UCSD-AML1 (cell line): ENCODE data around the gene TP73.

Source experiments
- DNase-seq: peaks from one replicate; lab custom pipeline; 2025; ENCODE audit not compliant: unreplicated experiment; lab: John Stamatoyannopoulos, UW

Gene TP73

DNA sequence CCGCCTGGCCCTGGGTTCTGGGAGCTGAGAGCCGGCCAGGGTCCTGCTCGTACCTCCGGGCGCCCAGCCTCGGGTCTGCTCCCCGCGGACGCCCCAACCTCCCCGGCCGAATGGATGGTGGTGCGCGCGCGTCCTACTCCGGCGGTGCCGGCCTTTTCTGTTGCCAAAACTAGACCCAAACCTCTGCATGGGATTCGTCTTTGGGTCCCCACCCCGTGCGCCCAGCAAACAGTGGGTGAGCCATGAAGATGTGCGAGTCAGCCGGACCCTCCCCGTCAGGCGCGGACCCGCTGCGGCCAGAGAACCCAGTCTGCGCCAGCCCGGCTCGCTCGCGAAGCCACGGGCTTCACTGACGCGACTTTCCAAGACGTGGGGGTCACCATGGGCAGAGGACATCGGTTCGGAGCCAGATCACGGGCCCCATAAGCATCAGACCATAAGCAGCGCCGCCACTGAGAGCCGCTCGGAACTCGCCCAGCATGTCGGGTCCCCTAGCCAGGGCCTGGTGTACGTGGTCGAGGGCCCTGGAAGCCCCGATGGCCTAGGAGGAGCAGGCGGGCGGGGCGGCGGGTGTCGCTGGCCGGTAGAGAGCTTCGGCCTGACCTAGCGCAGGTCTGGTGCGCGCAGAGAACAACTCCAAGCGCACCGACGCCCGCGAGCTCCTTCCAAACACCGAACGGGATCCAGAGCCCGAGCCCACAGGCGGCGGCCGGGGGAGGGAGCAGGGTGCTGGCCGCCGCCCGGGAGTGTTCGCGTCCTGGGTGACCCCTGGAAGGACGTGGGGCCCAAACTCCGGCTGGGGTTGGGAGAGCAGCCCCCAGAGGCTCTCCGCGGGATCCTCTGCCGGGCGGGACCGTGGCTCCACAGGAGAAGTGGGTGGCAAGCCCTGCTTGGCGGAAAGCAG, 1.0 kb upstream of the TP73 start:
- DNase-seq, result no peak

DNA sequence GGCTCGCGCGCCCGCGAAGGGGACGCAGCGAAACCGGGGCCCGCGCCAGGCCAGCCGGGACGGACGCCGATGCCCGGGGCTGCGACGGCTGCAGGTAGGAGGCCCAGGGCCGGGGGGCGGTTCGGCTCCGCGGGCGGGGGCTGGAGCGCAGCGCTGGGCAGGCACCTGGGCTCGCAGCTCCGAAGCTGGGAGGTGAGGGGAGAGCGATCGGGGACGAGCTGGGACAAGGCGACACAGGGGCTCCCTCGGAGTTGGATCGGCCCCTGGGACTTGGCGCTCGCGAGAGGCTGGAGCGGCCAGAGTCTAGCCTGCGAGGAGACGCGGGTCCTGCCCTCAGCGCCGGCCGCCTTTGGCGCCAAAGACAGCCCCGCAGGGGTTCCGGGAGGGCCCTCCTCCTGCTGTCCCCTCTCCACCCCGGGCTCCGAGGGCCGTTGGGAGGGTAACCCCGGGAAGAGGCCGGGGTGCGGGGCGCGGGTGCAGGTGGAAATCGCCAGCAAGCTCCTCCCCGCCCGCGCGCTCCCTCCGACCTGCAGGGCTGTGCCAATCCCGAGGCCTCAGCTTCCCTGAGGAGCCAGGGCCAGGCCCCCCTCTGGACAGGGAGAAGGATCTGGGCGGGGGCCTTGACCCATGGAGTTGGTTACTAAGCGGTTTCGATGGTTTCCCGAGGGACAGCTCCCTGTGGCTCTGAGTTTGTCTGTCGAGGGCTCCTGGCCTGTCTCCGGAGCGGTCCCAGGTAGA, 401 bp downstream of the TP73 start:
- DNase-seq, result no peak

DNA sequence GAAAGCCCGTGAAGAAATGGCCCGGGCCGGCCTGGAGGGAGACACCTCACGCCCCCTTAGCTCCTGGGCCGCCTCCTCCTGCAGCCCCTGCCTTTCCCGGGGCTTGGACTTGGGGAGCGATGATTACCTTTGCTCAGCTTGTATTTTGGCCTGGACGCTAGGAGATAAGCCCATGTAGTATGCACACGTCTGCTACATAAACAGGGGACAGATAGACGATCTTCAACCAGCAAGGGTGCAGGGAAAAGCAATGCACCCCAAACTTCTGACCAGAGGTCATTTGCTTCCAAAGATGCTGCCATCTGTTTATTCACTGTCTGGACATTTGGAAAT, 936 bp downstream of the TP73 start:
- DNase-seq, result no peak

DNA sequence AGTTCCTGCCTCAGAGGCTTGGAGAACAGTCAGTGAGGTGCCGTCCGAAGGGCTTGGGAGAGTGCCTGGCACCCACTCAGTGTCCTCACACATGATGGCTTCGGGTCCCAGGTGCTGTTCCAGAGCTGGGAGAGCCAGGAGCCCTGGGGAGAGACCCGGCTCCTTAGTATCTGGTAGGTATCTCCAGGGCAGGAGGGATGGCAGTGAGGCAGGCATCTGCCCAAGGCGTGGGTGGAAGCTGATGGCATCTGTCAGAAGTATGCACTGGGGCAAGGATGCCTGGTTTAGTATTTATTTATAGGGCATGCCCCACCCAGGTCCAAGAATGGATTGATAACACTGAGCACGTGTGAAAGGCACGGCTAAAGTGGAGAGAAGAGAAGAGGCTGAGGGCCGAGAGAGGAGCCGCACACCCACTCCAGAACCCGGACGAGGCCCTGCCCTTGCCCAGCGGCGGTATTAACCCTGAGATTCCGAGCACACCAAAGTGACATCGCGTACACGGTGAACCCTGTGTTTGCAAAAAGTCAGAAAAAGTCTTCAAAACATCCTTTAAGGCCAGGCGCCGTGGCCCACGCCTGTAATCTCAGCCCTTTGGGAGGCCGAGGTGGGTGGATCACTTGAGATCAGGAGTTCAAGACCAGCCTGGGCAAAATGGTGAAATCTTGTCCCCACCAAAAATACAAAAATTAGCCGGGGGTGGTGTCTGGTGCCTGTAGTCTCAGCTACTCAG, 2.4 kb downstream of the TP73 start:
- DNase-seq, result no peak

DNA sequence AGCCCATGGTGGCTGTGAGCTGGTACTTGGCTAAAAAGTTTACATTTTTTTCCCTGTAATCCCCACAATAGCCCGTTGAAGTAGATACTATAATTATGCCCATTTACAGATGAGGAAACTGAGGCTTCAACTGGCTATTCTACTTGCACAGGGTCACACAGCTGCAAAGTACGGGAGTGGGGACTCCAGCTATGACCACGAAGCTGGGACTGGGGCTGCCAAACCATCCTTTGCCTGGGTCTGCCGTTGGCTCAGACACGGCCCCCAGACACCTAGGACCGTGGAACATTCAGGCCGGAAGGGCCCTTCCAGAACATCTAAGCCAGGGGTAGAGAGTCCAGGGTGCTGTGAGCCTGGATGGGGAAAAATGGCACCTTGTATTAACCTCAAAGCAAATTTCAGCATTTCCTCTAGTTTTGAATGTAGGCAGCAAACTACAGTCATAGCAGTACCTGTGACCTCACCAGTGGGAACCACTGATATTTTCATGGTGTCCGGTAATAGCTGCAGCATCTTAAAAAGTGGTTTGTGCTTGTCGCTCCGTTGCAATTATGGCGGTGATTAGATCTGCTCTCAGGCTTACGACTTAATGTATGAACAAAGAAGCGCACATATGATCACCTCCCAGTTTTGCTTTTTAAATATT, 4.3 kb downstream of the TP73 start:
- no peak for DNase-seq

DNA sequence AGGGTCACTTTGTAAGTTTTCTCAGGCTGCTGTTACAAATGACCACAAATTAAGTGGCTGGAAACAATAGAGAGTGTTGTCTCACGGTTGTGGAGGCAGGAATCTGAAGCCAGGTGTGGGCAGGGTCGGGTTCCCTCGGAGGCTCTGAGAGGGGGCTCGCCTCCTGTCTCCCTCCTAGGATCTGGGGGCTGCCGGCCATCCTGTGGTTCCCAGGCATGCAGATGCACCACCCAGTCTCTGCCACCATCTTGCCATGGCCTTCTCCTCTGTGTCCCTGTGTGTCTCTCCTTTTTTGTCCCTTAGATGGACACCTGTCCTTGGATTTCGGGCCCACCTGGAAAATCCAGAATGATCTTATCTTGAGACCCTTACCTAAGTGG, 4.8 kb downstream of the TP73 start:
- no peak for DNase-seq

DNA sequence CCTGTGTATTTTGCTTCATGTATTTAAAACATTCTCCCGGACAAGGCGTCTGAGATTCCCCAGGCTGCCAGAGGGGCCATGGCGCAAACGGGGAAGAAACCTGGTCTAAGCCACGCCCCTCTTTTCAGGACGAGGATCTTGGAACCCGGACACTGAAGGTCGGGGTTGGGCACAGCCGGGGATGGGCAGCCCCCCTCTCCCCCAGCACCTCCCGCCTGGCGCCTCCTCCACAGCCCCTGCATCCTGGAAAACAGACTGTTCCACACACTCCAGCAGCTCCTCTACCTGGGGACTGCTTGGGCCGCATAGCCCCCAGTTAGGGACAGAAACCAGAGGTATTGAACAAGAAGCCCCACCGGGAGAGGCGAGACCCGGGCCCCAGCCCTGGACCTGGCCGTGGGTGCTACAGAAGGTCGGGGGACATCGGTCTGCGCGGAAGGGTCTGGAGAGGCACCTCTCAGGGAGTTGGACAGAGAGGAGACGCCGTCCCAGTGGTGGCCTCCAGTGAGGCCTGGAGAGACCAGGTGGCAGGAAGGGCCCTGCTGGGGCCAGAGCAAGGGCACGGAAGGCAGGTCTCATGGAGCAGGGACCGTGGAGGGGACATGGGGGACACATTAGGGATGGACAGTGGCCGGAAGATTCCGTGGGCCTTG, 5.4 kb downstream of the TP73 start:
- DNase-seq, result no peak

DNA sequence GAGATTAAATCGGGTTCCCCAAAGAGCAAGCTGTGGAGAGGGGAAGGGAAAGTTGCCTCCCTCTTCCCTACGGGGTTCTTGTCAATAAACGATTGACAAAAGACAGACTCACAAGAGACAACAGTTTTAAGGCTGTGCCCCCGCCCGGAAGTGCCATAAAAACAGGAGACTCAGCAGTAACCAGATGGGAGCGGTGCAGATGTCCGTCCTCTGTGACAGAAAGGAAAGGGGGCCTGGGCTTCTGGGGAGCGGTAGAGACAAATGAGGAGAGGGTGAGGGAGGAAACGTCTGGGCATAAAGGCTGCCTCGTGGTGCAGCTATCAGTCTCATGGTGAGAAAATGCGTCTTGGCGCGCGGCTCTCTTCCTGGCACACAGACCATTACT, 5.9 kb downstream of the TP73 start:
- DNase-seq, result no peak

DNA sequence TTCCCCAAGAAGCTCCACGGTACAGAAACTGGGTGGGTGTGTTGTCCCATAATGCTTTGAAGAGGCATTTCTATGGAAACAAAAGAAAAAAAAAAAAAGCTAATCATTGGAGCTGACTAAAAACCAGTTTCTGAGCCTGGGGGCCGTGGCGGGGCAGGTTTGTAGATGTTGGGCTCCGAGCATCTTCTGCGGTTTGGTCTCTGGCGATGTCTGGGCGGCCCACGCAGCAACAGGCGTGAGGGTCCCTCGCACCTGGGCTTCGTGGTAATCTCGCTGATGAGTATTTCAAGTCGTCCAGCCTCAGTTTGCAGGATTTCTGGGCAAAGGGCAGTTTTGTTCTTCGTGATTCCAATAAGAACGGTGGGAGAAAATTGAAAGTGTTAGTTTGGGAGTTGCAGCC, 6.8 kb downstream of the TP73 start:
- no peak for DNase-seq

DNA sequence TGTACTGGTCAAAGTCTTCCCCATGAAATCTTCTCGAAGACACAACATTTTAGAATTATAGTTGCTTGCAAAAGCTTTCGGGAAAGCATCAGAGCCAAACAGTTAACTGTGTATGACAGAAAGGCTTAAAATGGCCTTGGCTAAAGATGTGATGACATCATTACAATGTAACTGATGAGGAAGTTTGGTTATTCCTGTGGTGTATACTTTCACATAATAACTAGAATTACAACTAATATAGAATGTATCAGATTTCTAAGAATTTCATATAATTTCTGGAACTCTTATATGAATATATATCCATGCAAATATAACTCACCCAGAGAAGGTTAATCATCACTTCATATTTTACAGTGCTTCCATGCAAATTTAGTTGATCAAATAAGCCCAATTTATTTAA, 8.4 kb downstream of the TP73 start:
- no peak for DNase-seq

DNA sequence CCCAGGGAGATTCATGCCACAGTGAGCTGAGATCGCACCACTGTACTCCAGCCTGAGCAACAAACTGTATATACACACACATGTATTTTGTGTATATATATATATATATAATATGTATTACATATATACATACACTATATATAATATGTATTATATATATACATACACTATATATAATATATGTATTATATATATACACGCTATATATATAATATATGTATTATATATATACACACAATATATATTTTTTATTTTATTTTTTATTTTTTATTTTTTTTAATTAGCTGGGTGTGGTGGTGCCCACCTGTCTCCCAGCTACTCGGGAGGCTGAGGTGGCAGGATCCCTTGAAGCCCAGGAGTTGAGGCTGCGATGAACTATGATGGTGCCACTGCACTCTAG, 9.3 kb downstream of the TP73 start:
- no peak for DNase-seq

DNA sequence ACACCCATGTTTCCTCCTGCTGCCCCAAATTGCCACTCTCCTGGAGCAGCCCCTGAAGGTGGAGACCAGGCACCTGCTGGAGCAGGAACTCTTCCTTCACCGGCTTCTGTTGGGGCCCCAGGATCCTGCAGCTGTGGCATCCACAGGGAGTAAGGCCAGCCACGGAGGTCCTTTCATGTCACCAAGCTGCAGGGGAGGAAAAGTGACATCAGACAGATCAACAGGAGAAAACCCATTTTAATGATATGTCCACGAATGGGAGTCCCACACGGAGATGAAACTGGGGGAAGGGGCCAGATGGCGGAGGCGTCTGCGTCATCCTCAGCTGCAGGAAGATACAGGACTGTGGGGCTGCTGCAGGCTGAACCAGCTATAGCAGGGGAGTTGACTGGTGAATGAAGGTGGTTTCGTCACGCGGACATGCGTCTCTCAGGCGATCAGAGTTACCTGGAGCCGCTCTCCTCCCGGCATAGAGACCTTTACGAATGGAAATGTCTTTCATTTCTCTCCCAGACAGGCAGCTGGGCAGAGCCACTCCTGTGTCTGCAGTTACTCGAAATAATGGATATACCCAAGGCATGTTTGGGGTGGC, 9.9 kb downstream of the TP73 start:
- DNase-seq, result no peak

DNA sequence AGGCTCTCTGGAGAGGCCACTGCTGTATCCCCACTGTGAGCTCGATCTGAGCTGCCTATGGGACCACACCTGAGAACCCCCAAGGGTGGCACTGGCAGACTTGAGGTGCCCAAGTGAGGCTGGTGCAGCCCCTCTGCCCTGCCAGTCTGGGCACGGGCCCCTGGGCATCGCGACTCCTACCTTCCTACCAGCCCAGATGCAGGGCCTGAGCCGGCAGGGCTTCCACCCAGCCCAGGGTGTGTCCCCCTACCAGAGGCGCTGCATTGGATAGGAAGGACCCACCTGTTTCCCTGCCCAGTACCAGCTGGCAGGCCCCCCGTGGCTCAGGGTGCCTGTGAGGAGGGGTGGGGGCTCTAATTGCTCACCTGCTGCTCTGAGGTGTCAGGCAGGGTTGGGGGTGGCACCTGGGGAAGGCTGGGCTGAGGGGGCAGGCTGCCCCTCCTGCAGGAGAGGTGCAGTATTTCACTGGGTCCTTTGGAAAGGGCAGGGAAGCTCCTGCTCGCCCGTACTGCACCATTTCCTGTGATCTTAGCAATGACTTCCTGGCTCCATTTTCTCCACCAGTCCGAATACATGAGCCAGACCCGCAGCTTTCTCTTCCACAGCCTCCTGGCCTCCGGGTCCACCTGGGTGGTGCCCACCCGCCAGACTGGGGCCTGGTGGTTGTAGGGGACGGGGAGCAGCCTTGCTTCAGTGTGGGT, 11.8 kb downstream of the TP73 start:
- no peak for DNase-seq

DNA sequence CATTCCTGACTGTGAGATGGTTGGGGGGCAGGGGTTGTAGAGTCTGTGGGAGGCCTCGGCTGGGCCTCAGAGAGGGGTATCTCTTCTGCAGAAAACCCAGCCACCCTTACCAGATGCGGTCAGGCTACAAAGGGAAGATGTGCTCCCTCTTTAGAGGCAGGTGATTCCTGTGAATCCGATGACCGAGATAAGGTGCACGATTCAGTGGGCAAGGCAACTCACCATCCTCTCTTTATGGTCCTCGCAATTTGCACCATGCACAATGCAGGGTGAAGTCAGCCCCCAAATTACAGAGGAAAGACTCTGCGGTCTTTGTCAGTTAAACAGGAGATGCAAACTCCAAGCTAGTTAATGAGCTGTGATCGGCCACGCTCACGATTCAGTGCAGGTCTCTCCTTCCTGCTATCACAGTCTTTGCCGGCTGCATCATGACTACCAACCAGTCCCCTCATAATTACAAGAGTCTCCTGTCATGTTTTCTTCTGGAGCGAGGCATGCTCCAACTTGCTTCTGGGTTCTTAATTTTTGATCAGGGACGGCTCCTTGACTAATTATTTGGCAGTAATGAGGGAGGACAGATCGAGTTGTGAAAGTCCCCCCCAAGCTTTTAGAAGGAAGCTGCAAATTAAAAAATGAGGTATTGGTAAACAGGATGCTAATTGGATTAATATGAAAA, 12.5 kb downstream of the TP73 start:
- DNase-seq, result no peak

DNA sequence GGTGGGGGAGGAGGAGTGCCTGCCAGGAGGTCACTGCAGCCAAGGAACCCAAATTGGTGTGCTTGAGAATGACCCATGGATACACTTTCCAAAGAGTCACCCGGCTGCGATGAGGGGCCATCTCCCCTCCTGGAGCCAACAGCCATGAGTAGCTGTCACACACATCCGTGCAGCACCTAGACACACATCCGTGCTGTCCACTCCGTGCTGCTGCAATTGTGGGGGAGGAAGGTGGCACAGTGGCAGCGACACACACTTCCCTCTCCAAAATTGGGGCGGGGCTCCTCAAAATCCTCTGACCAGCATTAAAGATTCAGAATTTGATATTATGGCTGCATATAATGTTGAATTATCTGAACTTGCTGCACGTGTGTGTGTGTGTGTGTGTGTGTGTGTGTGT, 15.8 kb downstream of the TP73 start:
- no peak for DNase-seq

DNA sequence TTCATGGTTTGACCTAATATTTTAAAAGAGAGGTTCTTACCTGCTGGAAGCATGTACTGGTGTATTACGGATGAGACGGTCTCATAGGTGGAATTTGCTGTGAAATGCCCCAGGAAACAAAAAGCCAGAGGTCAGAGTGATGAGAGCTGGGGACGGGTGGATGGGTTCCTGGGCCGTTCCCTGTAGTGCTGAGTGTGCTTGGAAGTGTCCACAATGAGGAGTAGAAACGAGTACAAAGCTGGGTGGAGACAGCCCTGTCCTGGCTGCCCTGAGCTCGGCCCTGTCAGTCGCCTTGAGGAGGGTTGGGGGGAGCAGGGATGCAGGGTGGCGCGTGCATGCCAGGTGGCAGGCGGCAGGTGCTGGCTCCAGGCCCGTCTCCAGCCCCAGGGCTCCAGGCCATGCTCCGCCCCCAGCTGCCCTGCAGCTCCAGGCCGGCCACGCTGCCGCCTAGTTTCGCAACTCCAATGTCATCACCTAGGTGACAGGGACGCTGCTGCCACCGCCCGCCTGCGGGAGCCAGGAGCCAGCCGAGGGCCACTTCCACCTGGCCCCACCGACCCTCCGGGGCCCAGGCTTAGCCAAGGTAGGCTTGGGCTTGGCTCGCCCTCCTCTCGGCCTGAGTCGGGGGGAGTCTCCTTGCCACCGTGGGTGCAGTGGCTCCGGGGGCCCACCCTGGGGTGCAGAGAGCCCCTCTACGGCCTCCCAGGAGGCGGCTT, 16.4 kb downstream of the TP73 start:
- DNase-seq, result no peak

DNA sequence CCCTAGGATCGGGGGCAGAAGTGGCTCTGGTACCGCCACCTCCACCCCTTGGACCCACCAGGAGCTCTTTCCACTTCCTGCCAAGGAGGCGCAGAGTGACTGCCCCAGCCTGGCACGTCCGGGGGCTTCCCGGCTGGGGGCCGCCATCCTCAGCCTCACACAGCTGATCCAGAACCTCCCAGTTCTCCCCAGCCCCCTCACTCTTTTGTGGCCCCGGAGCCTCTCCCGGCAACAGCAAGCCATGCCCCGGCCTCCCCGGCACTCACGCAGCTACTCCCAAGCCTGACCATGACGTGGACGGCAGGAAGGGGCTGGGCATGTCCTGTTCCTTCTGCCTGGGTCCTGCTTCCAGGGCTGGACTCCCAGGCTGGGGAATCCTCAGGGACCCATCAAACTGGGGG, 17.1 kb downstream of the TP73 start:
- no peak for DNase-seq

DNA sequence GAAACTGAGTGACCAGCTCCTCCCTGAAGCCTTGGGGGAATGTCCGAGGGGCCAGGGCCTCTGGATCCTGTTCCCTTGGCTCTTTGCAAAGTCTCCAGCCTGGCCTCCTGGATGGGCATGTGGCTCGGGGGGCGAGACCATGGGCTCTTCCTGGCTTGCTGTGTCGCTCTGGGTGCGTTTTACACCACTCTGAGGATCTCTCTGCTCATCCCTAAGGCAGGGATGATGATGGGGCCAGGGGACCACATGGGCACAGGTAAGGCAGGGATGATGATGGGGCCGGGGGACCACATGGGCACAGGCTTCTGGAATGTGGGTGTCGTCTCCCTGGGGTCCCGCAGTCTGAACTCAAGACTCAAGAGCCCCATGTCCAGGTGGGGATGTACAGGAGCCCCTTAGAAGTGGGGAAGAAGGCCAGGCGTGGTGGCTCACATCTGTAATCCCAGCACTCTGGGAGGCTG, 17.7 kb downstream of the TP73 start:
- no peak for DNase-seq

DNA sequence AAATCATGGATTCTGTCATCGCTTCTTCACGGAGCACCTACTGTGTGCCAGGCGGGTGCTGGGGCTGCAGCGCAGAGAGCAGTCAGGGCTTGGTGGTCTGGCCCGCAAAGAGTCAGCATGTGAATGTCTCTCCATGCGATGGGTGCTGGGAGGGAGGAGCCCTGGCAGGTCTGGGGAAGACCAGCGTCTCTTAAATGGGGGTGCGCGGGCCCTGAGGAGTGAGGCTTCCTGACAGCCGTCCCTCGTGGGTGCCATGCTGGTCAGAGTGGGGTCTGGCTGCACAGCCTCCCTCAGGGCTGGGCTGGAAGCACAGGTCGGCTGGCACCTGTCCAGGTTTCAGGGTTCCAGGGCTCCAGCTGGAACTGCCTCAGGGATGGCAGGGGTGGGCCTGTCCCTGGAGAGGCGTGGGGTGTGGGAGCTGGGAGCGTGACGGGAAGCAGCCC, 18.5 kb downstream of the TP73 start:
- DNase-seq, result no peak
